Measurements from ENCODE around the gene LYZL6. TPM values are rescaled to one million over a fixed set of nuclear protein-coding genes. Genes with fewer than 3 reads are reported as not detected.

Gene LYZL6
- total RNA-seq, 2 donors from 2014 or later, result not detected

- Mint-ChIP-seq H3K27me3 (ENCODE audit: insufficient read depth) (peaks cover 5% of the 10 kb centered on the region), H3K4me3 (no peak overlapping the region), H3K27ac (no peak overlapping the region), H3K36me3 (ENCODE audit: low read depth) (peaks cover 2% of the 10 kb centered on the region), H3K4me1 (peaks cover 22% of the 10 kb centered on the region), H3K9me3 (no peaks in the 10 kb centered on the region)
- Histone ChIP-seq H3K36me3 (ENCODE audit: control insufficient read depth, insufficient read depth, low read length) (no peaks in the 10 kb centered on the region), H3K27ac (ENCODE audit: low read depth, low read length) (no peak overlapping the region), H3K27me3 (ENCODE audit: control insufficient read depth, insufficient read depth, low read length, poor library complexity, severe bottlenecking) (no peaks in the 10 kb centered on the region), H3K4me3 (ENCODE audit: low read length) (no peak overlapping the region), H3K9ac (ENCODE audit: extremely low read depth, low read length, poor library complexity, severe bottlenecking) (no peak overlapping the region), H3K4me1 (ENCODE audit: control insufficient read depth, insufficient read depth, low read length) (no peaks in the 10 kb centered on the region), H3K9me3 (ENCODE audit: control insufficient read depth, low read length) (no peaks in the 10 kb centered on the region)
- 88 to 93% methylated on average over 3 to 6 of the region's 6 CpGs for WGBS, 2 experiments (ENCODE audit: insufficient coverage in 1 of 2, insufficient read length in 1 of 2)
- DNase-seq, result no peak
- no peak for TF ChIP-seq CTCF (conservative IDR thresholded peaks at IDR 0.05)
These were observed 11.6 kb downstream of the LYZL6 start for GRCh38 chr17:35931794-35932425.

GRCh38 chr17:35930211-35931065 is 13.1 kb downstream of the LYZL6 start, which contains the start of gene RDM1:
RDM1 (minus strand) TSS chr17:35930773; CDS start chr17:35930727, 46 bp downstream.
- Mint-ChIP-seq H3K27ac (no peak within 1 kb of the TSS), H3K4me3 (peak within 1 kb of the TSS; percentile 73), H3K9me3 (no peaks in the 10 kb centered on the region), H3K27me3 (ENCODE audit: insufficient read depth) (peaks cover 5% of the 10 kb centered on the region), H3K36me3 (ENCODE audit: low read depth) (peaks cover 2% of the 10 kb centered on the region), H3K4me1 (peaks cover 21% of the 10 kb centered on the region)
- H3K9me3 ChIP-seq (ENCODE audit: control insufficient read depth, low read length), result no peaks in the 10 kb centered on the region
- peak within 1 kb of the TSS; percentile 27 for H3K9ac ChIP-seq (ENCODE audit: extremely low read depth, low read length, poor library complexity, severe bottlenecking)
- DNase-seq, result peak; percentile 98
- no peaks in the 10 kb centered on the region for H3K27me3 ChIP-seq (ENCODE audit: control insufficient read depth, insufficient read depth, low read length, poor library complexity, severe bottlenecking)
- H3K27ac ChIP-seq (ENCODE audit: low read depth, low read length), result no peak within 1 kb of the TSS
- peak within 1 kb of the TSS; percentile 85 for H3K4me3 ChIP-seq (ENCODE audit: low read length)
- no peaks in the 10 kb centered on the region for H3K4me1 ChIP-seq (ENCODE audit: control insufficient read depth, insufficient read depth, low read length)
- no peaks in the 10 kb centered on the region for H3K36me3 ChIP-seq (ENCODE audit: control insufficient read depth, insufficient read depth, low read length)
- WGBS, 2 experiments (ENCODE audit: insufficient coverage in 1 of 2, insufficient read length in 1 of 2), result 3 to 5% methylated on average over 7 to 35 of the region's 35 CpGs
- no peak for TF ChIP-seq CTCF (conservative IDR thresholded peaks at IDR 0.05)

- no peak for DNase-seq
- H3K4me3 ChIP-seq (ENCODE audit: low read length), result no peak overlapping the region
- Mint-ChIP-seq H3K9me3 (no peaks in the 10 kb centered on the region), H3K27me3 (ENCODE audit: insufficient read depth) (peaks cover 2% of the 10 kb centered on the region), H3K4me1 (peaks cover 21% of the 10 kb centered on the region), H3K27ac (no peak overlapping the region), H3K36me3 (ENCODE audit: low read depth) (peaks cover 10% of the 10 kb centered on the region), H3K4me3 (no peak overlapping the region)
- TF ChIP-seq CTCF (conservative IDR thresholded peaks at IDR 0.05), result no peak
- H3K27ac ChIP-seq (ENCODE audit: low read depth, low read length), result no peak overlapping the region
- H3K4me1 ChIP-seq (ENCODE audit: control insufficient read depth, insufficient read depth, low read length), result no peaks in the 10 kb centered on the region
- no peaks in the 10 kb centered on the region for H3K27me3 ChIP-seq (ENCODE audit: control insufficient read depth, insufficient read depth, low read length, poor library complexity, severe bottlenecking)
- no peak overlapping the region for H3K9ac ChIP-seq (ENCODE audit: extremely low read depth, low read length, poor library complexity, severe bottlenecking)
- H3K9me3 ChIP-seq (ENCODE audit: control insufficient read depth, low read length), result no peaks in the 10 kb centered on the region
- no peaks in the 10 kb centered on the region for H3K36me3 ChIP-seq (ENCODE audit: control insufficient read depth, insufficient read depth, low read length)
These were observed 15.8 kb downstream of the LYZL6 start for GRCh38 chr17:35927714-35928113.

All from endodermal cell (in vitro differentiated cells).